Heart left ventricle (tissue), 13 donors: ENCODE measurements around the gene ELANE.

ENCODE experiments used
- POLR2A ChIP-seq, 2 donors: fragments of 450-650 bp; IDR thresholded peaks; one replicate each; pipeline ENCODE4 v1.6.1; 2017; ENCODE audit warnings: antibody characterized with exemption in 2 of 2, mild to moderate bottlenecking in 2 of 2, moderate library complexity in 2 of 2
- TF ChIP-seq, protein P1 (sequence below), 12 donors: fragments of 200-600 bp; sonication (generic) in 4 of 12; IDR thresholded peaks; one replicate each; pipeline versions ENCODE4 v1.5.0 to v1.8.0; 2018 to 2022; ENCODE audit warnings: antibody characterized with exemption in 12 of 12, mild to moderate bottlenecking in 5 of 12
- donor health status: ischemic (EF 13 %, LVEDD 7.1; RV severe dilation, severe dysfunction).
- donor health status: DM: no; HTN: yes; CAD: no.
- donor health status: DM: no; HTN: no; CAD: no.
- donor health status: ischemic (EF 25% LVEDD 6.9; RV normal size, moderate dysfunction).
- donor health status: ischemic (EF 25% LVEDD 5.7; RV mildly dilated, moderate dysfunction).
- donor health status: ischemic (EF 35%, LVEDD 5.7; RV mildly dilated, moderate dysfunction).
- donor health status: nonischemic (EF 11% LVEDD 7.7; RV severe dilation, severe dysfunction).
- donor health status: DM: yes; HTN: yes; CAD: no.
- donor health status: PGD.
- donor health status: ischemic (EF 29% LVEDD 5.4; RV normal size, mild dysfunction).
- donor health status: nonischemic (EF 23%, LVEDD 6.1; RV moderate dilation, normal function).

GRCh38 chr19:889662-890295 lies 37.7 kb downstream of the ELANE start:
- TF ChIP-seq, protein P1, sequence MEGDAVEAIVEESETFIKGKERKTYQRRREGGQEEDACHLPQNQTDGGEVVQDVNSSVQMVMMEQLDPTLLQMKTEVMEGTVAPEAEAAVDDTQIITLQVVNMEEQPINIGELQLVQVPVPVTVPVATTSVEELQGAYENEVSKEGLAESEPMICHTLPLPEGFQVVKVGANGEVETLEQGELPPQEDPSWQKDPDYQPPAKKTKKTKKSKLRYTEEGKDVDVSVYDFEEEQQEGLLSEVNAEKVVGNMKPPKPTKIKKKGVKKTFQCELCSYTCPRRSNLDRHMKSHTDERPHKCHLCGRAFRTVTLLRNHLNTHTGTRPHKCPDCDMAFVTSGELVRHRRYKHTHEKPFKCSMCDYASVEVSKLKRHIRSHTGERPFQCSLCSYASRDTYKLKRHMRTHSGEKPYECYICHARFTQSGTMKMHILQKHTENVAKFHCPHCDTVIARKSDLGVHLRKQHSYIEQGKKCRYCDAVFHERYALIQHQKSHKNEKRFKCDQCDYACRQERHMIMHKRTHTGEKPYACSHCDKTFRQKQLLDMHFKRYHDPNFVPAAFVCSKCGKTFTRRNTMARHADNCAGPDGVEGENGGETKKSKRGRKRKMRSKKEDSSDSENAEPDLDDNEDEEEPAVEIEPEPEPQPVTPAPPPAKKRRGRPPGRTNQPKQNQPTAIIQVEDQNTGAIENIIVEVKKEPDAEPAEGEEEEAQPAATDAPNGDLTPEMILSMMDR (IDR thresholded peaks at IDR 0.05) = no peak
- no peak for TF ChIP-seq POLR2A (IDR thresholded peaks at IDR 0.05)
